ENCODE results near the gene HSD3B7.

Gene HSD3B7

GRCh38 chr16:31003744-31004143, 18.7 kb downstream of the HSD3B7 start:
- H3K27ac ChIP-seq (ENCODE audit: low read depth, low read length): no peak overlapping the region
- H3K56ac ChIP-seq (ENCODE audit: low read length): no peak overlapping the region
- no peak overlapping the region for H3K4me3 ChIP-seq (ENCODE audit: low read length)
- H3K27me3 ChIP-seq (ENCODE audit: insufficient read depth, low read length, poor library complexity): no peaks in the 10 kb centered on the region
- no peaks in the 10 kb centered on the region for H3K79me2 ChIP-seq (ENCODE audit: control insufficient read depth, insufficient read depth, low read length)
- no CpG with 5 or more reads among the region's 6 CpGs for WGBS (ENCODE audit: extremely low coverage, insufficient coverage, low lambda C conversion rate)
- no peak overlapping the region for H3K18ac ChIP-seq (ENCODE audit: low read length)
- no peak overlapping the region for H3K4me2 ChIP-seq (ENCODE audit: low read length)
- H2AK5ac ChIP-seq (ENCODE audit: low read length): no peak overlapping the region
- no peak overlapping the region for H2BK15ac ChIP-seq (replicated peaks; ENCODE audit: low read depth)
- H4K5ac ChIP-seq (ENCODE audit: low read length): no peak overlapping the region
- H4K8ac ChIP-seq (ENCODE audit: low read depth, low read length): no peak overlapping the region
- no peak overlapping the region for H3K23ac ChIP-seq (ENCODE audit: low read length)
- no peaks in the 10 kb centered on the region for H3K36me3 ChIP-seq (ENCODE audit: control insufficient read depth, insufficient read depth, low read length)
- no peak overlapping the region for H2BK5ac ChIP-seq (ENCODE audit: low read length)
- DNase-seq: no peak
- no peak overlapping the region for H2BK120ac ChIP-seq (ENCODE audit: low read depth, low read length)
- H3K4ac ChIP-seq (ENCODE audit: low read depth, low read length): no peak overlapping the region
- no peaks in the 10 kb centered on the region for H3K4me1 ChIP-seq (ENCODE audit: control insufficient read depth, low read depth, low read length)
- no peak overlapping the region for H3K9ac ChIP-seq (ENCODE audit: low read length)
- no peaks in the 10 kb centered on the region for H3K79me1 ChIP-seq (ENCODE audit: low read length)

GRCh38 chr16:31004658-31005057, 19.7 kb downstream of the HSD3B7 start:
- H2AK5ac ChIP-seq (ENCODE audit: low read length): no peak overlapping the region
- no peak overlapping the region for H3K56ac ChIP-seq (ENCODE audit: low read length)
- no peak for DNase-seq
- no peaks in the 10 kb centered on the region for H3K27me3 ChIP-seq (ENCODE audit: insufficient read depth, low read length, poor library complexity)
- H4K8ac ChIP-seq (ENCODE audit: low read depth, low read length): no peak overlapping the region
- no peak overlapping the region for H2BK15ac ChIP-seq (replicated peaks; ENCODE audit: low read depth)
- H4K5ac ChIP-seq (ENCODE audit: low read length): no peak overlapping the region
- no peak overlapping the region for H2BK120ac ChIP-seq (ENCODE audit: low read depth, low read length)
- no peaks in the 10 kb centered on the region for H3K79me2 ChIP-seq (ENCODE audit: control insufficient read depth, insufficient read depth, low read length)
- no peak overlapping the region for H3K4me2 ChIP-seq (ENCODE audit: low read length)
- no peak overlapping the region for H3K27ac ChIP-seq (ENCODE audit: low read depth, low read length)
- H3K4me1 ChIP-seq (ENCODE audit: control insufficient read depth, low read depth, low read length): no peaks in the 10 kb centered on the region
- H3K79me1 ChIP-seq (ENCODE audit: low read length): no peaks in the 10 kb centered on the region
- WGBS (ENCODE audit: extremely low coverage, insufficient coverage, low lambda C conversion rate): no CpG with 5 or more reads among the region's 2 CpGs
- H3K23ac ChIP-seq (ENCODE audit: low read length): no peak overlapping the region
- H2BK5ac ChIP-seq (ENCODE audit: low read length): no peak overlapping the region
- H3K4me3 ChIP-seq (ENCODE audit: low read length): no peak overlapping the region
- H3K4ac ChIP-seq (ENCODE audit: low read depth, low read length): no peak overlapping the region
- no peak overlapping the region for H3K9ac ChIP-seq (ENCODE audit: low read length)
- H3K18ac ChIP-seq (ENCODE audit: low read length): no peak overlapping the region
- H3K36me3 ChIP-seq (ENCODE audit: control insufficient read depth, insufficient read depth, low read length): no peaks in the 10 kb centered on the region

- no peak overlapping the region for H3K4me3 ChIP-seq (ENCODE audit: low read length)
- H2BK120ac ChIP-seq (ENCODE audit: low read depth, low read length): no peak overlapping the region
- H4K8ac ChIP-seq (ENCODE audit: low read depth, low read length): no peak overlapping the region
- no peak overlapping the region for H3K27ac ChIP-seq (ENCODE audit: low read depth, low read length)
- H2BK15ac ChIP-seq (replicated peaks; ENCODE audit: low read depth): no peak overlapping the region
- no peak overlapping the region for H3K9ac ChIP-seq (ENCODE audit: low read length)
- H4K5ac ChIP-seq (ENCODE audit: low read length): no peak overlapping the region
- no peak overlapping the region for H3K56ac ChIP-seq (ENCODE audit: low read length)
- H3K4me2 ChIP-seq (ENCODE audit: low read length): no peak overlapping the region
- H3K79me1 ChIP-seq (ENCODE audit: low read length): no peaks in the 10 kb centered on the region
- no peak for DNase-seq
- H3K4me1 ChIP-seq (ENCODE audit: control insufficient read depth, low read depth, low read length): no peaks in the 10 kb centered on the region
- WGBS (ENCODE audit: extremely low coverage, insufficient coverage, low lambda C conversion rate): no CpG with 5 or more reads among the region's 16 CpGs
- no peak overlapping the region for H3K18ac ChIP-seq (ENCODE audit: low read length)
- H3K23ac ChIP-seq (ENCODE audit: low read length): no peak overlapping the region
- H3K36me3 ChIP-seq (ENCODE audit: control insufficient read depth, insufficient read depth, low read length): no peaks in the 10 kb centered on the region
- H2BK5ac ChIP-seq (ENCODE audit: low read length): no peak overlapping the region
- H3K27me3 ChIP-seq (ENCODE audit: insufficient read depth, low read length, poor library complexity): no peaks in the 10 kb centered on the region
- no peak overlapping the region for H3K4ac ChIP-seq (ENCODE audit: low read depth, low read length)
- H2AK5ac ChIP-seq (ENCODE audit: low read length): no peak overlapping the region
- H3K79me2 ChIP-seq (ENCODE audit: control insufficient read depth, insufficient read depth, low read length): no peaks in the 10 kb centered on the region
Observed at GRCh38 chr16:31005350-31006085, 20.5 kb downstream of the HSD3B7 start.

GRCh38 chr16:31006086-31006385, 21.0 kb downstream of the HSD3B7 start:
- H3K56ac ChIP-seq (ENCODE audit: low read length): no peak overlapping the region
- H3K36me3 ChIP-seq (ENCODE audit: control insufficient read depth, insufficient read depth, low read length): no peaks in the 10 kb centered on the region
- no peaks in the 10 kb centered on the region for H3K79me2 ChIP-seq (ENCODE audit: control insufficient read depth, insufficient read depth, low read length)
- H3K9ac ChIP-seq (ENCODE audit: low read length): no peak overlapping the region
- H2BK5ac ChIP-seq (ENCODE audit: low read length): no peak overlapping the region
- H3K27me3 ChIP-seq (ENCODE audit: insufficient read depth, low read length, poor library complexity): no peaks in the 10 kb centered on the region
- H3K79me1 ChIP-seq (ENCODE audit: low read length): no peaks in the 10 kb centered on the region
- no peaks in the 10 kb centered on the region for H3K4me1 ChIP-seq (ENCODE audit: control insufficient read depth, low read depth, low read length)
- H4K8ac ChIP-seq (ENCODE audit: low read depth, low read length): no peak overlapping the region
- no peak for DNase-seq
- H2BK15ac ChIP-seq (replicated peaks; ENCODE audit: low read depth): no peak overlapping the region
- no peak overlapping the region for H4K5ac ChIP-seq (ENCODE audit: low read length)
- H3K18ac ChIP-seq (ENCODE audit: low read length): no peak overlapping the region
- no CpG with 5 or more reads among the region's 7 CpGs for WGBS (ENCODE audit: extremely low coverage, insufficient coverage, low lambda C conversion rate)
- H2BK120ac ChIP-seq (ENCODE audit: low read depth, low read length): no peak overlapping the region
- no peak overlapping the region for H3K4me2 ChIP-seq (ENCODE audit: low read length)
- no peak overlapping the region for H3K4me3 ChIP-seq (ENCODE audit: low read length)
- no peak overlapping the region for H3K27ac ChIP-seq (ENCODE audit: low read depth, low read length)
- no peak overlapping the region for H3K23ac ChIP-seq (ENCODE audit: low read length)
- H3K4ac ChIP-seq (ENCODE audit: low read depth, low read length): no peak overlapping the region
- no peak overlapping the region for H2AK5ac ChIP-seq (ENCODE audit: low read length)

GRCh38 chr16:31006589-31006988, 21.6 kb downstream of the HSD3B7 start:
- DNase-seq: no peak
- H3K4me1 ChIP-seq (ENCODE audit: control insufficient read depth, low read depth, low read length): no peaks in the 10 kb centered on the region
- H2BK15ac ChIP-seq (replicated peaks; ENCODE audit: low read depth): no peak overlapping the region
- H4K5ac ChIP-seq (ENCODE audit: low read length): no peak overlapping the region
- no peak overlapping the region for H2BK5ac ChIP-seq (ENCODE audit: low read length)
- H3K27ac ChIP-seq (ENCODE audit: low read depth, low read length): no peak overlapping the region
- WGBS (ENCODE audit: extremely low coverage, insufficient coverage, low lambda C conversion rate): no CpG with 5 or more reads among the region's 8 CpGs
- no peaks in the 10 kb centered on the region for H3K79me2 ChIP-seq (ENCODE audit: control insufficient read depth, insufficient read depth, low read length)
- H3K23ac ChIP-seq (ENCODE audit: low read length): no peak overlapping the region
- no peak overlapping the region for H3K56ac ChIP-seq (ENCODE audit: low read length)
- no peak overlapping the region for H3K4me3 ChIP-seq (ENCODE audit: low read length)
- H2BK120ac ChIP-seq (ENCODE audit: low read depth, low read length): no peak overlapping the region
- no peaks in the 10 kb centered on the region for H3K79me1 ChIP-seq (ENCODE audit: low read length)
- no peak overlapping the region for H3K4ac ChIP-seq (ENCODE audit: low read depth, low read length)
- no peaks in the 10 kb centered on the region for H3K27me3 ChIP-seq (ENCODE audit: insufficient read depth, low read length, poor library complexity)
- H3K9ac ChIP-seq (ENCODE audit: low read length): no peak overlapping the region
- no peak overlapping the region for H3K4me2 ChIP-seq (ENCODE audit: low read length)
- H2AK5ac ChIP-seq (ENCODE audit: low read length): no peak overlapping the region
- H3K36me3 ChIP-seq (ENCODE audit: control insufficient read depth, insufficient read depth, low read length): no peaks in the 10 kb centered on the region
- no peak overlapping the region for H3K18ac ChIP-seq (ENCODE audit: low read length)
- H4K8ac ChIP-seq (ENCODE audit: low read depth, low read length): no peak overlapping the region

GRCh38 chr16:31007684-31008083, 22.7 kb downstream of the HSD3B7 start:
- no peak overlapping the region for H3K27ac ChIP-seq (ENCODE audit: low read depth, low read length)
- H3K79me1 ChIP-seq (ENCODE audit: low read length): no peaks in the 10 kb centered on the region
- no peak overlapping the region for H4K5ac ChIP-seq (ENCODE audit: low read length)
- no peaks in the 10 kb centered on the region for H3K79me2 ChIP-seq (ENCODE audit: control insufficient read depth, insufficient read depth, low read length)
- H3K4me3 ChIP-seq (ENCODE audit: low read length): no peak overlapping the region
- H3K9ac ChIP-seq (ENCODE audit: low read length): no peak overlapping the region
- H3K56ac ChIP-seq (ENCODE audit: low read length): no peak overlapping the region
- H2BK15ac ChIP-seq (replicated peaks; ENCODE audit: low read depth): no peak overlapping the region
- no peak overlapping the region for H4K8ac ChIP-seq (ENCODE audit: low read depth, low read length)
- H2BK120ac ChIP-seq (ENCODE audit: low read depth, low read length): no peak overlapping the region
- H3K18ac ChIP-seq (ENCODE audit: low read length): no peak overlapping the region
- no peaks in the 10 kb centered on the region for H3K4me1 ChIP-seq (ENCODE audit: control insufficient read depth, low read depth, low read length)
- no peak overlapping the region for H3K4ac ChIP-seq (ENCODE audit: low read depth, low read length)
- no peak overlapping the region for H2BK5ac ChIP-seq (ENCODE audit: low read length)
- no peak overlapping the region for H2AK5ac ChIP-seq (ENCODE audit: low read length)
- no CpG with 5 or more reads among the region's 6 CpGs for whole genome bisulfite sequencing (ENCODE audit: extremely low coverage, insufficient coverage, low lambda C conversion rate)
- no peak overlapping the region for H3K4me2 ChIP-seq (ENCODE audit: low read length)
- no peak overlapping the region for H3K23ac ChIP-seq (ENCODE audit: low read length)
- no peak for DNase-seq
- no peaks in the 10 kb centered on the region for H3K27me3 ChIP-seq (ENCODE audit: insufficient read depth, low read length, poor library complexity)
- H3K36me3 ChIP-seq (ENCODE audit: control insufficient read depth, insufficient read depth, low read length): no peaks in the 10 kb centered on the region

All from mesendoderm (in vitro differentiated cells).